DOHH2 (cell line): ENCODE results near the gene LENEP.

Experiments used
- EZH2phosphoT487 ChIP-seq: fragments of 200-600 bp; sonication (generic); IDR thresholded peaks from 2 replicates; pipeline ENCODE4 v1.6.1; 2017; ENCODE audit warnings: borderline replicate concordance, mild to moderate bottlenecking, antibody characterized with exemption, low read length, moderate library complexity, mixed read lengths
- TF ChIP-seq, protein P1 (sequence below): fragments of 200-600 bp; sonication (generic); IDR thresholded peaks from one replicate; pipeline ENCODE4 v1.5.1; 2014; ENCODE audit warnings: antibody characterized with exemption, mild to moderate bottlenecking, low read depth, low read length; ENCODE audit not compliant: poor library complexity, severe bottlenecking

DNA sequence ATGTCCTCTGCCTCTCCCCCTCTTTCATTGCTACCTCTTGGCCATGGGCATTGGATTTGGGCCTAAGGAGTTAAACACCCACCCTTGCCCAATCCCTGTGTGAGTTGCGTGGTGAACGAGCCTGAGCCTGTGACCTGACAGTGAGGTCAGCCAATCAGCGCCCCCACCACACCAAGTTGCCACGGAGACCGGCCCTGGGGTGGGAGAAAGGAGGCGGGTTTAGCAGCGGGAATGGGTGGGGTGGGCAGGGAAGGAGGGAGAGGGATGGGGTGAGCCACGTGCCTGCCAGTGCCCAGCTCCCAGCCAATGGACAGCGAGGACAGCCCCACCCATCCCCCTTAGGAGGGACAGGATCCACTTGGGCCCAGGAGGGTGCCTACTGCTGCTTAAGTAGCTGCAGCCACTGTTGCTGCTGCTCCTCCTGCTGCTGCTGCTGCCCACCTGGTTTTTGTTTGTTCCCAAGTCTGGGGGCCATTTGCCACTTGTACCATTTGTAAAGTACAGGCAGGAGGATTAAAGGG is 18.7 kb downstream of the LENEP start:
- TF ChIP-seq, protein P1, sequence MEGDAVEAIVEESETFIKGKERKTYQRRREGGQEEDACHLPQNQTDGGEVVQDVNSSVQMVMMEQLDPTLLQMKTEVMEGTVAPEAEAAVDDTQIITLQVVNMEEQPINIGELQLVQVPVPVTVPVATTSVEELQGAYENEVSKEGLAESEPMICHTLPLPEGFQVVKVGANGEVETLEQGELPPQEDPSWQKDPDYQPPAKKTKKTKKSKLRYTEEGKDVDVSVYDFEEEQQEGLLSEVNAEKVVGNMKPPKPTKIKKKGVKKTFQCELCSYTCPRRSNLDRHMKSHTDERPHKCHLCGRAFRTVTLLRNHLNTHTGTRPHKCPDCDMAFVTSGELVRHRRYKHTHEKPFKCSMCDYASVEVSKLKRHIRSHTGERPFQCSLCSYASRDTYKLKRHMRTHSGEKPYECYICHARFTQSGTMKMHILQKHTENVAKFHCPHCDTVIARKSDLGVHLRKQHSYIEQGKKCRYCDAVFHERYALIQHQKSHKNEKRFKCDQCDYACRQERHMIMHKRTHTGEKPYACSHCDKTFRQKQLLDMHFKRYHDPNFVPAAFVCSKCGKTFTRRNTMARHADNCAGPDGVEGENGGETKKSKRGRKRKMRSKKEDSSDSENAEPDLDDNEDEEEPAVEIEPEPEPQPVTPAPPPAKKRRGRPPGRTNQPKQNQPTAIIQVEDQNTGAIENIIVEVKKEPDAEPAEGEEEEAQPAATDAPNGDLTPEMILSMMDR = no peak
- TF ChIP-seq EZH2phosphoT487 = no peak
